ENCODE data around the gene FAM174B. TPM values are rescaled to one million over a fixed set of nuclear protein-coding genes. Genes with fewer than 3 reads are reported as not detected.
A peak's percentile ranks its signal among the peaks of the same experiment; 100 is the strongest.

Gene FAM174B
- total and polyA plus RNA-seq, 10 of the 15 experiments (the other 5 are each of a cell fraction or from before 2014, with no cell fraction given), result 0.71 to 15.9 (median 4.2) TPM

GRCh38 chr15:92693691-92694331 is 38.2 kb upstream of the FAM174B start:
- Histone ChIP-seq H3K9ac (ENCODE audit: control insufficient read depth, insufficient read depth, low read length) (no peak overlapping the region), H3K4me1 (ENCODE audit: control insufficient read depth, insufficient read depth, low read length) (no peaks in the 10 kb centered on the region), H3K27ac (ENCODE audit: control insufficient read depth, insufficient read depth) (no peak overlapping the region), H3K4me2 (ENCODE audit: control insufficient read depth, insufficient read depth) (no peak overlapping the region), H3K27me3 (replicated peaks in 1 of 2; ENCODE audit: control insufficient read depth in 2 of 2, insufficient read depth in 2 of 2, low read length in 1 of 2) (no peaks in the 10 kb centered on the region; a peak in 1 of 4 replicates), H3K36me3 (ENCODE audit: control insufficient read depth in 2 of 2, insufficient read depth in 2 of 2, low read length in 1 of 2) (no peaks in the 10 kb centered on the region), H4K20me1 (ENCODE audit: control insufficient read depth, insufficient read depth) (no peaks in the 10 kb centered on the region), H3K79me2 (ENCODE audit: control insufficient read depth, insufficient read depth, low read length) (no peaks in the 10 kb centered on the region), H3K9me3 (replicated peaks; ENCODE audit: control insufficient read depth, insufficient read depth, low read length) (peaks cover 3% of the 10 kb centered on the region; the same call in 1 of the 3 replicates), H3K4me3 (no peak overlapping the region), H2AFZ (ENCODE audit: control insufficient read depth, low read depth, low read length) (no peak overlapping the region)
- intact Hi-C loops (cut with micrococcal nuclease; ENCODE audit: unreplicated experiment) (no loop called here), in situ Hi-C loops (cut with MboI) (no loop called here)
- ChIA-PET CTCF (interaction anchor here (2.1 kb wide), 1 partner anchor 20 kb away, joined by 10 read pairs; no protein-coding TSS in a partner anchor), POLR2A (no interaction called here), RAD21 (ENCODE audit: unreplicated experiment) (no interaction called here), SMC1A (ENCODE audit: uncharacterized antibody, unreplicated experiment) (no interaction called here)
- peak; percentile 41; the same call in 2 of the 3 replicates for ATAC-seq
- WGBS (ENCODE audit: insufficient coverage, insufficient replicate concordance, low lambda C conversion rate, missing lambda C conversion rate), result 30% methylated on average over 5 of the region's 5 CpGs
- no peak for FAIRE-seq
- TF ChIP-seq CTCF (IDR thresholded peaks at IDR 0.05 in 2 of 3, conservative IDR thresholded peaks at IDR 0.05 in 1 of 3; ENCODE audit: control insufficient read depth in 2 of 3, extremely low read depth in 1 of 3, insufficient read depth in 1 of 3, low read depth in 3 of 3, low read length in 3 of 3), result peak in 2 of 3 experiments; percentile 24 to 33; a peak in 3 of 6 replicates
- TF ChIP-seq RAD21 (IDR thresholded peaks at IDR 0.05; ENCODE audit: insufficient read depth, low read depth, low read length), result 0 out of 2 replicates have a peak, but pooled peaks have one; percentile 4
- TF ChIP-seq PAX5 (IDR thresholded peaks at IDR 0.05; ENCODE audit: borderline replicate concordance, low read depth, low read length), result no peak
- no peak for DNase-seq (ENCODE audit: low read depth, low spot score)
- no TSS peak for BruUV-seq (replicated peaks)

- H3K4me2 ChIP-seq (ENCODE audit: control insufficient read depth, insufficient read depth), result no peak overlapping the region
- no peaks in the 10 kb centered on the region for H4K20me1 ChIP-seq (ENCODE audit: control insufficient read depth, insufficient read depth)
- H3K9ac ChIP-seq (ENCODE audit: control insufficient read depth, insufficient read depth, low read length), result no peak overlapping the region
- H3K79me2 ChIP-seq (ENCODE audit: control insufficient read depth, insufficient read depth, low read length), result no peaks in the 10 kb centered on the region
- H2AFZ ChIP-seq (ENCODE audit: control insufficient read depth, low read depth, low read length), result no peak overlapping the region
- H3K27ac ChIP-seq (ENCODE audit: control insufficient read depth, insufficient read depth), result no peak overlapping the region
- H3K9me3 ChIP-seq (replicated peaks; ENCODE audit: control insufficient read depth, insufficient read depth, low read length), result peaks cover 4% of the 10 kb centered on the region; the same call in 1 of the 3 replicates
- intact Hi-C loops (cut with micrococcal nuclease; ENCODE audit: unreplicated experiment), result no loop called here
- TF ChIP-seq HDGF (IDR thresholded peaks at IDR 0.05) (no peak), CREM (IDR thresholded peaks at IDR 0.05; ENCODE audit: low read depth) (no peak), ZNF24 (IDR thresholded peaks at IDR 0.05) (no peak), E2F4 (IDR thresholded peaks at IDR 0.05; ENCODE audit: low read depth, low read length) (no peak), SUZ12 (IDR thresholded peaks at IDR 0.05; ENCODE audit: unreplicated experiment) (no peak)
- no peak overlapping the region for H3K4me3 ChIP-seq
- 2% methylated on average over 3 of the region's 3 CpGs for WGBS (ENCODE audit: insufficient coverage, insufficient replicate concordance, low lambda C conversion rate, missing lambda C conversion rate)
- DNase-seq (ENCODE audit: low read depth, low spot score) (no peak), FAIRE-seq (no peak), ATAC-seq (no peak)
- no peaks in the 10 kb centered on the region for H3K36me3 ChIP-seq (ENCODE audit: control insufficient read depth in 2 of 2, insufficient read depth in 2 of 2, low read length in 1 of 2)
- SMC1A ChIA-PET (ENCODE audit: uncharacterized antibody, unreplicated experiment), result interaction anchor here (1.3 kb wide), 1 partner anchor 10 kb away, joined by 3 read pairs; no protein-coding TSS in a partner anchor
- H3K27me3 ChIP-seq (replicated peaks in 1 of 2; ENCODE audit: control insufficient read depth in 2 of 2, insufficient read depth in 2 of 2, low read length in 1 of 2), result no peaks in the 10 kb centered on the region; a peak in 1 of 4 replicates
- in situ Hi-C loops (cut with MboI), result no loop called here
- RAD21 ChIA-PET (ENCODE audit: unreplicated experiment), result no interaction called here
- POLR2A ChIA-PET, result no interaction called here
- no TSS peak for BruUV-seq (replicated peaks)
- H3K4me1 ChIP-seq (ENCODE audit: control insufficient read depth, insufficient read depth, low read length), result no peaks in the 10 kb centered on the region
- CTCF ChIA-PET, result no interaction called here
These were observed 34.8 kb upstream of the FAM174B start for GRCh38 chr15:92690395-92690794.
